Glutamatergic neuron (in vitro differentiated cells): ENCODE measurements around the gene NFASC. TPM values are rescaled to one million over a fixed set of nuclear protein-coding genes. Genes with fewer than 3 reads are reported as not detected.

Experiments
- DNase-seq: peaks from one replicate; pipeline ENCODE4 v3.0.0; 2022
- H3K27ac Mint-ChIP-seq: one replicate; pipeline ENCODE4 v1.8.0; 2020; ENCODE audit warnings: mild to moderate bottlenecking, mixed read lengths, inconsistent platforms; ENCODE audit not compliant: unreplicated experiment
- H3K27me3 Mint-ChIP-seq: one replicate; pipeline ENCODE4 v1.8.0; 2020; ENCODE audit warnings: mild to moderate bottlenecking, moderate library complexity, mixed read lengths, inconsistent platforms; ENCODE audit not compliant: unreplicated experiment
- H3K36me3 Mint-ChIP-seq: one replicate; pipeline ENCODE4 v1.8.0; 2020; ENCODE audit warnings: mild to moderate bottlenecking, mixed read lengths, inconsistent platforms; ENCODE audit not compliant: unreplicated experiment
- H3K4me1 Mint-ChIP-seq: one replicate; pipeline ENCODE4 v1.8.0; 2020; ENCODE audit warnings: mild to moderate bottlenecking, low read depth, mixed read lengths, inconsistent platforms; ENCODE audit not compliant: unreplicated experiment
- H3K4me3 Mint-ChIP-seq: one replicate; pipeline ENCODE4 v1.8.0; 2020; ENCODE audit warnings: mild to moderate bottlenecking, mixed read lengths, inconsistent platforms; ENCODE audit not compliant: unreplicated experiment
- H3K9me3 Mint-ChIP-seq: one replicate; pipeline ENCODE4 v1.8.0; 2020; ENCODE audit warnings: mild to moderate bottlenecking, moderate library complexity, mixed read lengths, inconsistent platforms; ENCODE audit not compliant: unreplicated experiment
- total RNA-seq: library from RNA; stranded (reverse); fragmentation: NEBNext Ultra II Directional; extraction: Animal tissue kit (Norgen Biotek cat#: 25700); gene quantifications from one replicate; pipeline ENCODE4 v1.2.1, GENCODE V29; 2021; ENCODE audit not compliant: unreplicated experiment
- TF ChIP-seq, protein P1 (sequence below): fragments of 200-600 bp; sonication (generic); IDR thresholded peaks from one replicate; pipeline ENCODE4 v1.5.0; 2021; ENCODE audit not compliant: partially characterized antibody, unreplicated experiment

The NFASC gene
- total RNA-seq, 1 donor from 2014 or later = 301 TPM

DNA sequence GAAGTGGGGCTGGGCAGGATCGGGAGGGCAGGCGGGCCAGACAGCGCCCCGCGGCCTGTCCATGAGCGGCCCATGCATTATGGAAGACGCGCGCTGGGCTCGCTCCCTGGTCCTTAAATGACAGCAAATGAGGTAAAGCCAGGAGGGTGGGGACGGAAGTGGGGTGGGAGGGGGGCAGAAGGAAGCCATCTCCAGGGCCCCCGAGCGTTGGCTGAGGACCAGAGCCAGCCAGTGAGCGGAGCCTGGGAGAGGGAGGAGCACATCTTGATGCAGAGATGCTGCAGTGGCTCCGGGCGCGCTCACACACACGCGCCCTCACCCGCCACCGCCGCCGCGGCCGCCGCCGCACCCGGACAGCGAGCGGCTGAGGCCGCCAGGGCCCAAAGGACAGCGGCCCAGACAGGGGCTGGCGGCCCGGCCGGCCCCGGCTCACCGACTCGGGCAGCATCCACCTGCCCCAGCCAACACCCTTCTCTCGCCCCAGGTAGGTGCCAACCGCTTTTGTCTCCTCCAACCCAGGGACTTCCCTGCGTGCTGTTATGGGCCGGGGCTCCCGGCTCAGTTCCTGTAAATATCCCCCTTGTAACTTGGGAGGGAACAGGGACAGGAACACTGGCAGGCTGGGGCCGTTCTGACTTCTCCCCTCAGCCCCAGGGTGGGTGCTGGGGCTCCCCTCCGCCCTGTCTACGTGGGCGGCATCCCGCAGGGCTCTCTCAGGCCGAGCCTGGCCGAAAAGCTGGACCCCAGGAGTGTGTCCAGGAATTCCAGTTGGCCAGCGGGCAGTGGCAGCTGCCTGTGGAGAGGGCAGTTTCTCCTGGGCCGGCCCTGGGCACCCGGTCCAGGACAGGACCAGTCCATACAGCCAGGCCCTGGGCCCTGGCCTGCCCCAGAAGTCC is 172.5 kb downstream of the NFASC start, which contains the start of gene CNTN2:
CNTN2 (plus strand) TSS at position 302 of the 896 bp plus-strand sequence. CDS start 9,974 bp downstream, outside the sequence.
- peak; percentile 72 for DNase-seq
- H3K4me1 Mint-ChIP-seq = peaks cover 49% of the 10 kb centered on the region
- H3K36me3 Mint-ChIP-seq = no peaks in the 10 kb centered on the region
- peak within 1 kb of the TSS; percentile 89 for H3K4me3 Mint-ChIP-seq
- TF ChIP-seq, protein P1, sequence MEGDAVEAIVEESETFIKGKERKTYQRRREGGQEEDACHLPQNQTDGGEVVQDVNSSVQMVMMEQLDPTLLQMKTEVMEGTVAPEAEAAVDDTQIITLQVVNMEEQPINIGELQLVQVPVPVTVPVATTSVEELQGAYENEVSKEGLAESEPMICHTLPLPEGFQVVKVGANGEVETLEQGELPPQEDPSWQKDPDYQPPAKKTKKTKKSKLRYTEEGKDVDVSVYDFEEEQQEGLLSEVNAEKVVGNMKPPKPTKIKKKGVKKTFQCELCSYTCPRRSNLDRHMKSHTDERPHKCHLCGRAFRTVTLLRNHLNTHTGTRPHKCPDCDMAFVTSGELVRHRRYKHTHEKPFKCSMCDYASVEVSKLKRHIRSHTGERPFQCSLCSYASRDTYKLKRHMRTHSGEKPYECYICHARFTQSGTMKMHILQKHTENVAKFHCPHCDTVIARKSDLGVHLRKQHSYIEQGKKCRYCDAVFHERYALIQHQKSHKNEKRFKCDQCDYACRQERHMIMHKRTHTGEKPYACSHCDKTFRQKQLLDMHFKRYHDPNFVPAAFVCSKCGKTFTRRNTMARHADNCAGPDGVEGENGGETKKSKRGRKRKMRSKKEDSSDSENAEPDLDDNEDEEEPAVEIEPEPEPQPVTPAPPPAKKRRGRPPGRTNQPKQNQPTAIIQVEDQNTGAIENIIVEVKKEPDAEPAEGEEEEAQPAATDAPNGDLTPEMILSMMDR = no peak
- H3K27me3 Mint-ChIP-seq = peaks cover 26% of the 10 kb centered on the region
- peak within 1 kb of the TSS; percentile 56 for H3K27ac Mint-ChIP-seq
- H3K9me3 Mint-ChIP-seq = peaks cover 4% of the 10 kb centered on the region

DNA sequence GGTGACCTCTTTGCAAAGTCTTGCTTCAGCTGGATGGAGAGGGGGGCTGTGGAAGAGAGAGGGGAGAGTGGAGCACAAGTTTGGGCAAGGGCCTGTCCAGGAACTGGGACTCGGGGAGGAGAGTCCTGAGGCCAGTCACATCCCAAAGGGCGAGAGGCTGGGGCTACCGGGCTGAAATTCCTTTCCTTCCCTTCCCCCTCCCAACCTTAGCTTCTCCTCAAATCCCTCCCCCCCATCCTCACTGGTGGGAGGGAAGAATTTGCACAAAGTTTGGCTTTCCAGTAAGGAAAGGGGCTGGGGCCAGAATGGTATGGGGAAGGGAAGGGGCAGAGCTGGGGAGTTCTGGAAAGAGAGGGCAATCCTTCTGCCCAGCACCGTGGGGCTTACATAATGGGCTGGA is 173.2 kb downstream of the NFASC start:
- Mint-ChIP-seq H3K27ac (no peak overlapping the region), H3K4me1 (peaks cover 54% of the 10 kb centered on the region), H3K9me3 (peaks cover 4% of the 10 kb centered on the region), H3K27me3 (peaks cover 26% of the 10 kb centered on the region), H3K36me3 (no peaks in the 10 kb centered on the region), H3K4me3 (peak overlapping the region; percentile 89)
- TF ChIP-seq, protein P1 = no peak
- no peak for DNase-seq

GRCh38 chr1:205044741-205045140 is 174.1 kb downstream of the NFASC start:
- TF ChIP-seq, protein P1 = no peak
- peaks cover 27% of the 10 kb centered on the region for H3K27me3 Mint-ChIP-seq
- peaks cover 56% of the 10 kb centered on the region for H3K4me1 Mint-ChIP-seq
- H3K27ac Mint-ChIP-seq = no peak overlapping the region
- DNase-seq = no peak
- peak overlapping the region; percentile 89 for H3K4me3 Mint-ChIP-seq
- no peaks in the 10 kb centered on the region for H3K36me3 Mint-ChIP-seq
- peaks cover 7% of the 10 kb centered on the region for H3K9me3 Mint-ChIP-seq

DNA sequence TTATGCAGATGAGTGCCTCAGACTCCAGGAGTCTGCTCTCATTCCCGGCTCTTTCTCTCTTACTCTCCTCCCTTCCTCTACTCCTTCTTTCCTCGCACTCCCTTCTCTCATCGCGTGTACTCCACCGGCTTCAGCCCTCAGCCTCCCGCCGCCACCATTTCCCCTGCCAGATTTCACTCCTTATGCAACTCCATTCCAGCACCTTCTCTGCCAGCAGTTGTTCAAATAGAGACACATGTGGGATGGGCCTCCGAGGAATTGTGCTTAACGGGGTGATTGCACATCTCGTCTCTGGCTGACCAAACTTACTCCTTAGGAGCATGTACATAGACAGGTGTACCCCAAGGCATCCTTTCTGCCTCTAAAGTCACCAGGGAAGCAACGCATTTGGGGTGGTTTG is 174.5 kb downstream of the NFASC start:
- H3K9me3 Mint-ChIP-seq = peaks cover 7% of the 10 kb centered on the region
- H3K36me3 Mint-ChIP-seq = no peaks in the 10 kb centered on the region
- H3K27ac Mint-ChIP-seq = no peak overlapping the region
- peaks cover 29% of the 10 kb centered on the region for H3K27me3 Mint-ChIP-seq
- TF ChIP-seq, protein P1 = no peak
- peaks cover 55% of the 10 kb centered on the region for H3K4me1 Mint-ChIP-seq
- H3K4me3 Mint-ChIP-seq = peak overlapping the region; percentile 89
- DNase-seq = no peak

DNA sequence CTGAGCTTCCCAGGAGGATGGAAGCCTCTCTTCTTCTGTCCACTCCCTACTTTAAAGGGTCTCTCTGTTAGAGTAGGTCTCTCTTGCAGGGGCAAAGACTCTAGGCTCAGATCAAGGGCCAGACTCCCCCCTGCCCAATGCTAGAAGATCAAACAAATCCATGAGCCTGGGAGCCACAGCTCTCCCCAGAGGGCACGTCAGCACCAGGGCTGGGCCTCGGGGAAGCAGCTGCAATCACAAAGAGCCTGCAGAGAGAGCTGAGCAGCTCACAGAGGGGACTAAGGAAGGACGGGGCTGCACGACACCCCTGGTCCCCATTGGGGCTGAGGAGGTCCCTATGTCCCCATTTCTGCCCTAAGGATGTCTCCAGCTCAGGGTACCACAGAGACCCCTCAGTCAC is 176.2 kb downstream of the NFASC start:
- Mint-ChIP-seq H3K27me3 (peaks cover 20% of the 10 kb centered on the region), H3K9me3 (peaks cover 6% of the 10 kb centered on the region), H3K27ac (no peak overlapping the region), H3K36me3 (no peaks in the 10 kb centered on the region), H3K4me1 (peaks cover 51% of the 10 kb centered on the region), H3K4me3 (peak overlapping the region; percentile 89)
- DNase-seq = no peak
- TF ChIP-seq, protein P1 = no peak
